ENCODE measurements around the gene SCNN1G.

GRCh38 chr16:23206986-23207385 is 24.4 kb downstream of the SCNN1G start:
- TF ChIP-seq MAFK (IDR thresholded peaks at IDR 0.05; ENCODE audit: partially characterized antibody) (no peak), CHD2 (IDR thresholded peaks at IDR 0.05; ENCODE audit: low read length, partially characterized antibody) (no peak), REST (IDR thresholded peaks at IDR 0.05) (no peak), RAD21 (conservative IDR thresholded peaks at IDR 0.05 in 1 of 2, IDR thresholded peaks at IDR 0.05 in 1 of 2) (no peak), MYC (IDR thresholded peaks at IDR 0.05; ENCODE audit: borderline replicate concordance, low read length) (no peak), CTCF (IDR thresholded peaks at IDR 0.05) (no peak), POLR2A (IDR thresholded peaks at IDR 0.05; ENCODE audit: low read length) (no peak), SMC3 (IDR thresholded peaks at IDR 0.05) (no peak), PBX3 (IDR thresholded peaks at IDR 0.05) (no peak), JUN (IDR thresholded peaks at IDR 0.05) (no peak)
